IMR-90 (cell line): ENCODE data around the gene HSD11B1L. TPM values are rescaled to one million over a fixed set of nuclear protein-coding genes. Genes with fewer than 3 reads are reported as not detected.
A peak's percentile ranks its signal among the peaks of the same experiment; 100 is the strongest.

ENCODE experiments used
- ATAC-seq: fragments of 200-7000 bp; cut with Tn5 transposase; 2 replicates; pipeline ENCODE4 v1.9.1; 2020; ENCODE audit warnings: low read depth, mild to moderate bottlenecking, moderate library complexity
- BruUV-seq: library from RNA; stranded (reverse); fragments of 400-500 nt; replicated peaks from 2 replicates; lab custom pipeline; 2021; lab: Mats Ljungman, UMichigan
- CTCF ChIA-PET: fragments of 300-600 bp; formaldehyde crosslinking; extraction: SDS; loops from one replicate; lab custom pipeline; 2021; ENCODE audit warnings: antibody characterized with exemption; lab: Yijun Ruan, JAX
- POLR2A ChIA-PET: fragments of 300-600 bp; sonication (Branson Sonifier 250); formaldehyde crosslinking; loops from one replicate; lab custom pipeline; 2022; ENCODE audit warnings: antibody characterized with exemption; ENCODE audit not compliant: unreplicated experiment; lab: Charles Lee
- DNase-seq: peaks from one replicate; pipeline ENCODE4 v3.0.0; 2013
- H2AFZ ChIP-seq: replicated peaks from 2 replicates; pipeline ENCODE3; 2013; ENCODE audit warnings: low read length, mild to moderate bottlenecking; ENCODE audit not compliant: poor library complexity
- H2AK5ac ChIP-seq: 2 replicates; pipeline ENCODE4 v1.6.1; 2013; ENCODE audit warnings: low read depth, low read length, inconsistent platforms
- H2AK9ac ChIP-seq: replicated peaks from 2 replicates; pipeline ENCODE3; 2013; ENCODE audit warnings: mild to moderate bottlenecking, low read depth, low read length, moderate library complexity; ENCODE audit not compliant: poor library complexity
- H2BK120ac ChIP-seq: 2 replicates; pipeline ENCODE4 v1.6.1; 2013; ENCODE audit warnings: low read depth, low read length, inconsistent platforms
- H2BK15ac ChIP-seq: 3 replicates; pipeline ENCODE4 v1.6.1; 2013; ENCODE audit warnings: low read depth, low read length, inconsistent platforms
- H2BK20ac ChIP-seq: 2 replicates; pipeline ENCODE4 v1.6.1; 2013; ENCODE audit warnings: low read depth, mild to moderate bottlenecking, inconsistent platforms, low read length, moderate library complexity
- H2BK5ac ChIP-seq: 2 replicates; pipeline ENCODE4 v1.6.1; 2013; ENCODE audit warnings: mild to moderate bottlenecking, low read depth, low read length, inconsistent platforms; ENCODE audit not compliant: poor library complexity, severe bottlenecking
- H3K14ac ChIP-seq: replicated peaks from 2 replicates; pipeline ENCODE4 v1.6.1; 2013; ENCODE audit warnings: low read depth, low read length, inconsistent platforms
- H3K18ac ChIP-seq: 2 replicates; pipeline ENCODE4 v1.6.1; 2013; ENCODE audit warnings: low read depth, low read length, control low read depth
- H3K23ac ChIP-seq: 2 replicates; pipeline ENCODE4 v1.6.1; 2013; ENCODE audit warnings: low read depth, low read length, inconsistent platforms
- H3K27ac ChIP-seq: 2 replicates; pipeline ENCODE4 v1.5.1; 2013; ENCODE audit warnings: mild to moderate bottlenecking, control low read depth, low read length; ENCODE audit not compliant: insufficient read depth
- H3K27me3 ChIP-seq: 2 replicates; pipeline ENCODE4 v1.6.1; 2013; ENCODE audit warnings: low read length; ENCODE audit not compliant: control insufficient read depth, insufficient read depth
- H3K36me3 ChIP-seq: 2 replicates; pipeline ENCODE4 v1.6.1; 2013; ENCODE audit warnings: low read length, mixed read lengths; ENCODE audit not compliant: control insufficient read depth, insufficient read depth
- H3K4ac ChIP-seq: 2 replicates; pipeline ENCODE4 v1.6.1; 2013; ENCODE audit warnings: low read depth, low read length, inconsistent platforms
- H3K4me1 ChIP-seq: 2 replicates; pipeline ENCODE4 v1.6.1; 2013; ENCODE audit warnings: low read length, mixed read lengths; ENCODE audit not compliant: control insufficient read depth, insufficient read depth
- H3K4me2 ChIP-seq: 2 replicates; pipeline ENCODE4 v1.6.1; 2013; ENCODE audit warnings: low read depth, mild to moderate bottlenecking, control low read depth, low read length, moderate library complexity
- H3K4me3 ChIP-seq: 2 replicates; pipeline ENCODE4 v1.5.1; 2013; ENCODE audit warnings: low read depth, mild to moderate bottlenecking, control low read depth, low read length, moderate library complexity; ENCODE audit not compliant: insufficient read depth
- H3K56ac ChIP-seq: 2 replicates; pipeline ENCODE4 v1.6.1; 2013; ENCODE audit warnings: low read length, inconsistent platforms; ENCODE audit not compliant: insufficient read depth; ENCODE audit errors: extremely low read depth
- H3K79me1 ChIP-seq, 2 experiments: 2 replicates each; pipeline ENCODE4 v1.6.1; 2013; ENCODE audit warnings: low read length in 2 of 2, inconsistent platforms in 1 of 2, low read depth in 1 of 2
- H3K9ac ChIP-seq: 2 replicates; pipeline ENCODE4 v1.6.1; 2013; ENCODE audit warnings: low read depth, low read length, control low read depth
- H3K9me1 ChIP-seq: 2 replicates; pipeline ENCODE4 v1.6.1; 2013; ENCODE audit warnings: low read length, inconsistent platforms; ENCODE audit not compliant: insufficient read depth
- H3K9me3 ChIP-seq: 2 replicates; pipeline ENCODE4 v1.6.1; 2013; ENCODE audit warnings: low read length; ENCODE audit not compliant: control insufficient read depth, insufficient read depth
- H4K20me1 ChIP-seq: 2 replicates; pipeline ENCODE4 v1.6.1; 2013; ENCODE audit warnings: low read length, inconsistent platforms; ENCODE audit not compliant: insufficient read depth
- H4K5ac ChIP-seq: 2 replicates; pipeline ENCODE4 v1.6.1; 2013; ENCODE audit warnings: mild to moderate bottlenecking, low read depth, low read length, control low read depth
- H4K8ac ChIP-seq, 2 experiments: 2 replicates each; pipeline ENCODE4 v1.6.1; 2013; ENCODE audit warnings: low read depth in 2 of 2, low read length in 2 of 2, control low read depth in 1 of 2, inconsistent platforms in 1 of 2
- H4K91ac ChIP-seq: 2 replicates; pipeline ENCODE4 v1.6.1; 2013; ENCODE audit warnings: low read depth, low read length, inconsistent platforms; ENCODE audit not compliant: insufficient read depth
- BHLHE40 ChIP-seq: fragments of 150-350 bp; IDR thresholded peaks from 2 replicates; pipeline ENCODE4 v1.6.1; 2016; ENCODE audit warnings: mild to moderate bottlenecking, low read depth, low read length
- CEBPB ChIP-seq: IDR thresholded peaks from 2 replicates; pipeline ENCODE4 v1.6.1; 2012; ENCODE audit warnings: low read depth, low read length, improper control_type of control experiment
- CHD1 ChIP-seq: IDR thresholded peaks from 2 replicates; pipeline ENCODE4 v1.6.1; 2012; ENCODE audit warnings: low read depth, low read length, improper control_type of control experiment
- FOS ChIP-seq: fragments of 150-350 bp; IDR thresholded peaks from 2 replicates; pipeline ENCODE4 v1.6.1; 2016; ENCODE audit warnings: low read depth, low read length
- MAFK ChIP-seq: IDR thresholded peaks from 2 replicates; pipeline ENCODE4 v1.6.1; 2012; ENCODE audit warnings: low read depth, low read length, improper control_type of control experiment
- MAZ ChIP-seq: IDR thresholded peaks from 2 replicates; pipeline ENCODE4 v1.6.1; 2012; ENCODE audit warnings: low read depth, mild to moderate bottlenecking, low read length, improper control_type of control experiment, moderate library complexity, borderline replicate concordance
- MXI1 ChIP-seq: IDR thresholded peaks from 2 replicates; pipeline ENCODE4 v1.6.1; 2012; ENCODE audit warnings: low read depth, mild to moderate bottlenecking, low read length, moderate library complexity, borderline replicate concordance
- POLR2A ChIP-seq: IDR thresholded peaks from 2 replicates; pipeline ENCODE4 v1.6.1; 2012; ENCODE audit warnings: mild to moderate bottlenecking, low read depth, low read length
- RAD21 ChIP-seq: IDR thresholded peaks from 2 replicates; pipeline ENCODE4 v1.6.1; 2012; ENCODE audit warnings: low read length, improper control_type of control experiment
- RCOR1 ChIP-seq: IDR thresholded peaks from 2 replicates; pipeline ENCODE4 v1.6.1; 2012; ENCODE audit warnings: mild to moderate bottlenecking, low read length, improper control_type of control experiment; ENCODE audit not compliant: insufficient replicate concordance
- RFX5 ChIP-seq: IDR thresholded peaks from 2 replicates; pipeline ENCODE4 v1.8.0; 2012; ENCODE audit warnings: low read depth, mild to moderate bottlenecking, low read length, moderate library complexity
- SMC3 ChIP-seq: fragments of 150-350 bp; IDR thresholded peaks from 2 replicates; pipeline ENCODE4 v1.6.1; 2016; ENCODE audit warnings: low read depth, mild to moderate bottlenecking, antibody characterized with exemption, low read length, moderate library complexity
- USF2 ChIP-seq: fragments of 150-350 bp; IDR thresholded peaks from 2 replicates; pipeline ENCODE4 v1.6.1; 2017; ENCODE audit warnings: mild to moderate bottlenecking, antibody characterized with exemption, low read length, low read depth
- WGBS, 2 experiments: methylation state at CpG; one replicate each; pipeline versions ENCODE4 v1.1.5 to v1.1.7; 2013; ENCODE audit warnings: missing lambda C conversion rate in 2 of 2; ENCODE audit not compliant: insufficient read length in 1 of 2; ENCODE audit errors: extremely low coverage in 2 of 2; 5-methylcytosine and 5-hydroxymethylcytosine counted together
- dilution Hi-C: fragments of 300-500 bp; cut with HindIII; formaldehyde crosslinking; loops from one replicate; pipeline ENCODE4 v1.14.3; 2018; ENCODE audit warnings: low sequenced_read_pairs; ENCODE audit not compliant: unreplicated experiment
- in situ Hi-C: fragments of 300-500 bp; cut with MboI; formaldehyde crosslinking; loops from 3 replicates; pipeline ENCODE4 v1.14.3; 2019; ENCODE audit warnings: low sequenced_read_pairs, inconsistent platforms, mixed read lengths
- intact Hi-C: fragments of 100-400 bp; cut with micrococcal nuclease; formaldehyde crosslinking; loops from 2 replicates; pipeline ENCODE4 v1.10.0; 2022
- polyA plus RNA-seq, 3 experiments: library from polyadenylated mRNA; depleted of rRNA; stranded (reverse); fragments of >200 nt; gene quantifications; 2 replicates each; pipeline ENCODE4 v1.2.3, GENCODE V29; 2012; ENCODE audit warnings: low replicate concordance in 1 of 3
- total RNA-seq: library from RNA; depleted of rRNA; stranded (reverse); fragments of >200 nt; gene quantifications from 2 replicates; pipeline ENCODE4 v1.2.3, GENCODE V29; 2012
- TF ChIP-seq, protein P1 (sequence below): conservative IDR thresholded peaks from 2 replicates; pipeline ENCODE4 v1.5.1; 2012; ENCODE audit warnings: mild to moderate bottlenecking, low read depth, low read length, improper control_type of control experiment

HSD11B1L gene
- total and polyA plus RNA-seq, 2 of the 4 experiments (the other 2 are of a cell fraction): 2.2 to 7.2 TPM

- peak; percentile 91 for ATAC-seq
- Histone ChIP-seq H3K56ac (peak within 1 kb of the TSS; percentile 87), H2AK9ac (peak within 1 kb of the TSS; percentile 94), H2AK5ac (peak within 1 kb of the TSS; percentile 78), H3K18ac (peak within 1 kb of the TSS; percentile 40), H3K27ac (peak within 1 kb of the TSS; percentile 81), H3K4me2 (peak within 1 kb of the TSS; percentile 94), H2BK20ac (peak within 1 kb of the TSS; percentile 64), H4K20me1 (peaks cover 30% of the 10 kb centered on the region), H3K79me1 (peaks cover 0 to 21% of the 10 kb centered on the region in 2 experiments; a peak in 2 of 4 replicates), H4K5ac (peak within 1 kb of the TSS; percentile 69), H3K4me1 (peaks cover 4% of the 10 kb centered on the region), H3K9me3 (no peaks in the 10 kb centered on the region), H3K27me3 (no peaks in the 10 kb centered on the region), H4K91ac (peak within 1 kb of the TSS; percentile 98), H2BK5ac (peak within 1 kb of the TSS; percentile 82), H4K8ac (peak within 1 kb of the TSS; percentile 71 to 98), H3K4me3 (peak within 1 kb of the TSS; percentile 49), H2AFZ (peak within 1 kb of the TSS; percentile 100), H3K36me3 (peaks cover 6% of the 10 kb centered on the region), H2BK15ac (peak within 1 kb of the TSS; percentile 86; the same call in 1 of the 3 replicates), H3K4ac (peak within 1 kb of the TSS; percentile 93), H3K14ac (peak within 1 kb of the TSS; percentile 93), H3K9ac (peak within 1 kb of the TSS; percentile 89), H2BK120ac (peak within 1 kb of the TSS; percentile 71), H3K9me1 (peaks cover 9% of the 10 kb centered on the region), H3K23ac (peak within 1 kb of the TSS; percentile 89)
- CTCF ChIA-PET: interaction anchor here (0.6 to 0.9 kb wide), 3 partner anchors 8 to 1780 kb away, joined by 3 to 7 read pairs (median 3); no protein-coding TSS in a partner anchor
- BruUV-seq: no TSS peak
- POLR2A ChIA-PET: interaction anchor here (1.0 kb wide), 1 partner anchor 34 kb away, joined by 5 read pairs; no protein-coding TSS in a partner anchor
- dilution Hi-C loops: no loop called here
- WGBS, 2 experiments: 0% methylated on average over 54 of the region's 90 CpGs; no CpG with 5 or more reads in 1 of the 2 experiments
- peak; percentile 99 for DNase-seq
- intact Hi-C loops: no loop called here
- in situ Hi-C loops: no loop called here
- TF ChIP-seq FOS (peak; percentile 32; the same call in 1 of the 2 replicates), CHD1 (peak; percentile 63; the same call in 1 of the 2 replicates), MAFK (no peak), CEBPB (0 out of 2 replicates have a peak, but pooled peaks have one; percentile 22), RFX5 (no peak), SMC3 (peak; percentile 47), MXI1 (peak; percentile 98), MAZ (peak; percentile 45; the same call in 1 of the 2 replicates), RAD21 (peak; percentile 46), USF2 (peak; percentile 98), RCOR1 (no peak), BHLHE40 (peak; percentile 99), POLR2A (peak; percentile 96)
- TF ChIP-seq, protein P1, sequence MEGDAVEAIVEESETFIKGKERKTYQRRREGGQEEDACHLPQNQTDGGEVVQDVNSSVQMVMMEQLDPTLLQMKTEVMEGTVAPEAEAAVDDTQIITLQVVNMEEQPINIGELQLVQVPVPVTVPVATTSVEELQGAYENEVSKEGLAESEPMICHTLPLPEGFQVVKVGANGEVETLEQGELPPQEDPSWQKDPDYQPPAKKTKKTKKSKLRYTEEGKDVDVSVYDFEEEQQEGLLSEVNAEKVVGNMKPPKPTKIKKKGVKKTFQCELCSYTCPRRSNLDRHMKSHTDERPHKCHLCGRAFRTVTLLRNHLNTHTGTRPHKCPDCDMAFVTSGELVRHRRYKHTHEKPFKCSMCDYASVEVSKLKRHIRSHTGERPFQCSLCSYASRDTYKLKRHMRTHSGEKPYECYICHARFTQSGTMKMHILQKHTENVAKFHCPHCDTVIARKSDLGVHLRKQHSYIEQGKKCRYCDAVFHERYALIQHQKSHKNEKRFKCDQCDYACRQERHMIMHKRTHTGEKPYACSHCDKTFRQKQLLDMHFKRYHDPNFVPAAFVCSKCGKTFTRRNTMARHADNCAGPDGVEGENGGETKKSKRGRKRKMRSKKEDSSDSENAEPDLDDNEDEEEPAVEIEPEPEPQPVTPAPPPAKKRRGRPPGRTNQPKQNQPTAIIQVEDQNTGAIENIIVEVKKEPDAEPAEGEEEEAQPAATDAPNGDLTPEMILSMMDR: peak; percentile 97
Observed at GRCh38 chr19:5719961-5720790, 39.3 kb downstream of the HSD11B1L start, which contains the start of the genes CATSPERD and LONP1. Gene CATSPERD, plus strand, starts transcription at chr19:5720637. Its CDS starts 101 bp downstream, at chr19:5720738. Gene LONP1, minus strand, starts transcription at chr19:5720146. Its CDS starts 14 bp downstream, at chr19:5720132.
